ENCODE data around the gene IGFL2. TPM values are rescaled to one million over a fixed set of nuclear protein-coding genes. Genes with fewer than 3 reads are reported as not detected.
"Not testable (repeated sequence)": the region's sequence is repeated elsewhere in the genome, so short reads cannot be mapped to it uniquely, and the experiment has no call there.

IGFL2 gene
- total RNA-seq, 2 donors from 2014 or later, result not detected

GRCh38 chr19:46191972-46192371, 43.9 kb downstream of the IGFL2 start:
- ATAC-seq (no peak), DNase-seq (no peak)
- H3K4me3 ChIP-seq, result no peak overlapping the region
- WGBS, 2 donors, result 32 to 38% methylated on average over 3 of the region's 3 CpGs
- H3K9me3 ChIP-seq, result no peaks in the 10 kb centered on the region
- H3K36me3 ChIP-seq (replicated peaks in 1 of 2; ENCODE audit: insufficient read depth in 1 of 2, low read depth in 2 of 2), result no peaks in the 10 kb centered on the region
- no peaks in the 10 kb centered on the region for H3K4me1 ChIP-seq
- intact Hi-C loops (cut with DNase I), result loop anchor here (5.0 kb wide), 1 partner anchor 105 kb away; no protein-coding TSS in a partner anchor
- no peak overlapping the region for H3K27ac ChIP-seq
- peaks cover 0 to 14% of the 10 kb centered on the region in 2 donors for H3K27me3 ChIP-seq
- TF ChIP-seq CTCF (IDR thresholded peaks at IDR 0.05), result no peak
- TF ChIP-seq POLR2A (IDR thresholded peaks at IDR 0.05), result no peak

- H3K27ac ChIP-seq, result not testable (repeated sequence)
- WGBS, 2 donors, result 56 to 72% methylated on average over 5 of the region's 5 CpGs
- peaks cover 0 to 14% of the 10 kb centered on the region in 2 donors for H3K27me3 ChIP-seq
Observed at GRCh38 chr19:46192626-46192991, 44.6 kb downstream of the IGFL2 start.

GRCh38 chr19:46192992-46193650, 45.1 kb downstream of the IGFL2 start:
- TF ChIP-seq CTCF (IDR thresholded peaks at IDR 0.05) (no peak), POLR2A (IDR thresholded peaks at IDR 0.05) (no peak)
- 43 to 54% methylated on average over 11 of the region's 11 CpGs for WGBS, 2 donors
- H3K27ac ChIP-seq, result no peak overlapping the region

More at GRCh38 chr19:46192626-46192991, 44.6 kb downstream of the IGFL2 start:
- H3K36me3 ChIP-seq (replicated peaks in 1 of 2; ENCODE audit: insufficient read depth in 1 of 2, low read depth in 2 of 2); H3K4me3 ChIP-seq; H3K9me3 ChIP-seq; DNase-seq; H3K4me1 ChIP-seq; ATAC-seq: not testable (repeated sequence)
- intact Hi-C loops (cut with DNase I), result loop anchor here (5.0 kb wide), 1 partner anchor 105 kb away; no protein-coding TSS in a partner anchor

GRCh38 chr19:46193678-46194077, 45.6 kb downstream of the IGFL2 start:
- ATAC-seq (no peak), DNase-seq (no peak)
- Histone ChIP-seq H3K4me1 (no peaks in the 10 kb centered on the region), H3K27ac (no peak overlapping the region), H3K27me3 (peaks cover 0 to 12% of the 10 kb centered on the region in 2 donors), H3K9me3 (no peaks in the 10 kb centered on the region), H3K36me3 (replicated peaks in 1 of 2; ENCODE audit: insufficient read depth in 1 of 2, low read depth in 2 of 2) (no peaks in the 10 kb centered on the region), H3K4me3 (no peak overlapping the region)
- TF ChIP-seq POLR2A (IDR thresholded peaks at IDR 0.05), result no peak
- TF ChIP-seq CTCF (IDR thresholded peaks at IDR 0.05), result no peak
- 67 to 78% methylated on average over 4 of the region's 4 CpGs for WGBS, 2 donors
- intact Hi-C loops (cut with DNase I), result loop anchor here (5.0 kb wide), 1 partner anchor 106 kb away; no protein-coding TSS in a partner anchor

More at GRCh38 chr19:46192992-46193650, 45.1 kb downstream of the IGFL2 start:
- intact Hi-C loops (cut with DNase I), result loop anchor here (5.0 kb wide), 1 partner anchor 106 kb away; no protein-coding TSS in a partner anchor
- no peaks in the 10 kb centered on the region for H3K4me1 ChIP-seq
- H3K27me3 ChIP-seq, result peaks cover 0 to 14% of the 10 kb centered on the region in 2 donors
- ATAC-seq (no peak), DNase-seq (peak in 1 of 4 donors; percentile 50)
- no peak overlapping the region for H3K4me3 ChIP-seq
- no peaks in the 10 kb centered on the region for H3K36me3 ChIP-seq (replicated peaks in 1 of 2; ENCODE audit: insufficient read depth in 1 of 2, low read depth in 2 of 2)
- no peaks in the 10 kb centered on the region for H3K9me3 ChIP-seq

GRCh38 chr19:46195104-46195503, 47.1 kb downstream of the IGFL2 start:
- 86 to 94% methylated on average over 3 of the region's 3 CpGs for WGBS, 2 donors

GRCh38 chr19:46195919-46196318, 47.9 kb downstream of the IGFL2 start:
- H3K9me3 ChIP-seq; H3K27me3 ChIP-seq; H3K36me3 ChIP-seq (replicated peaks in 1 of 2; ENCODE audit: insufficient read depth in 1 of 2, low read depth in 2 of 2); intact Hi-C loops (cut with DNase I); H3K27ac ChIP-seq; H3K4me3 ChIP-seq; DNase-seq; ATAC-seq; H3K4me1 ChIP-seq: not testable (repeated sequence)
- 62 to 67% methylated on average over 2 to 6 of the region's 7 CpGs for WGBS, 2 donors

More at GRCh38 chr19:46195104-46195503, 47.1 kb downstream of the IGFL2 start:
- Histone ChIP-seq H3K27ac (no peak overlapping the region), H3K36me3 (replicated peaks in 1 of 2; ENCODE audit: insufficient read depth in 1 of 2, low read depth in 2 of 2) (no peaks in the 10 kb centered on the region), H3K27me3 (peaks cover 0 to 6% of the 10 kb centered on the region in 2 donors), H3K4me1 (no peaks in the 10 kb centered on the region), H3K4me3 (no peak overlapping the region), H3K9me3 (no peaks in the 10 kb centered on the region)
- DNase-seq (no peak), ATAC-seq (no peak)
- TF ChIP-seq CTCF (IDR thresholded peaks at IDR 0.05) (no peak), POLR2A (IDR thresholded peaks at IDR 0.05) (no peak)
- intact Hi-C loops (cut with DNase I), result no loop called here
